LHCN-M2 (cell line): Measurements from ENCODE around the gene FAM117A. TPM values are rescaled to one million over a fixed set of nuclear protein-coding genes. Genes with fewer than 3 reads are reported as not detected.
"Not testable (repeated sequence)": the region's sequence is repeated elsewhere in the genome, so short reads cannot be mapped to it uniquely, and the experiment has no call there.

Experiments
- DNase-seq: peaks from one replicate; pipeline ENCODE4 v3.0.0-alpha.2; 2012; ENCODE audit warnings: low read depth
- total RNA-seq: library from RNA; depleted of rRNA; stranded (reverse); fragments of >200 nt; gene quantifications from 2 replicates; pipeline ENCODE4 v1.2.3, GENCODE V29; 2014

The FAM117A gene
- total RNA-seq, 1 experiment from 2014 or later: 14.8 TPM

GRCh38 chr17:49764559-49765180 is 739 bp upstream of the FAM117A start:
- no peak for DNase-seq

GRCh38 chr17:49762151-49762941 is 1.6 kb downstream of the FAM117A start:
- DNase-seq: no peak

GRCh38 chr17:49760932-49761558 is 2.9 kb downstream of the FAM117A start:
- no peak for DNase-seq

- no peak for DNase-seq
These were observed 3.6 kb downstream of the FAM117A start for GRCh38 chr17:49760296-49760695.

GRCh38 chr17:49759203-49759602 is 4.7 kb downstream of the FAM117A start:
- no peak for DNase-seq

- not testable (repeated sequence) for DNase-seq
These were observed 5.4 kb downstream of the FAM117A start for GRCh38 chr17:49758464-49759010.

- no peak for DNase-seq
These were observed 6.7 kb downstream of the FAM117A start for GRCh38 chr17:49757151-49757777.

GRCh38 chr17:49756323-49757150 is 7.4 kb downstream of the FAM117A start:
- no peak for DNase-seq

- DNase-seq: no peak
These were observed 8.2 kb downstream of the FAM117A start for GRCh38 chr17:49755663-49756283.

GRCh38 chr17:49753959-49754391 is 10.0 kb downstream of the FAM117A start:
- DNase-seq: no peak

- DNase-seq: no peak
These were observed 11.4 kb downstream of the FAM117A start for GRCh38 chr17:49752508-49752907.

GRCh38 chr17:49749730-49750129 is 14.2 kb downstream of the FAM117A start:
- no peak for DNase-seq

- DNase-seq: peak; percentile 25
These were observed 15.1 kb downstream of the FAM117A start for GRCh38 chr17:49748791-49749190.

- no peak for DNase-seq
These were observed 15.7 kb downstream of the FAM117A start for GRCh38 chr17:49748223-49748622.

GRCh38 chr17:49747632-49748031 is 16.3 kb downstream of the FAM117A start:
- DNase-seq: no peak

GRCh38 chr17:49746791-49747490 is 17.0 kb downstream of the FAM117A start:
- no peak for DNase-seq

GRCh38 chr17:49745175-49746139 is 18.5 kb downstream of the FAM117A start:
- DNase-seq: no peak

GRCh38 chr17:49742166-49742638 is 21.7 kb downstream of the FAM117A start:
- DNase-seq: peak; percentile 54
